GM19025 (cell line): ENCODE data around the gene MYBPC2.

Experiments
- ATAC-seq: cut with Tn5 transposase; IDR thresholded peaks from one replicate; pipeline ENCODE4 v1.9.1; 2021; ENCODE audit warnings: mild to moderate bottlenecking, low read depth, moderate library complexity; ENCODE audit not compliant: unreplicated experiment

MYBPC2 gene

DNA sequence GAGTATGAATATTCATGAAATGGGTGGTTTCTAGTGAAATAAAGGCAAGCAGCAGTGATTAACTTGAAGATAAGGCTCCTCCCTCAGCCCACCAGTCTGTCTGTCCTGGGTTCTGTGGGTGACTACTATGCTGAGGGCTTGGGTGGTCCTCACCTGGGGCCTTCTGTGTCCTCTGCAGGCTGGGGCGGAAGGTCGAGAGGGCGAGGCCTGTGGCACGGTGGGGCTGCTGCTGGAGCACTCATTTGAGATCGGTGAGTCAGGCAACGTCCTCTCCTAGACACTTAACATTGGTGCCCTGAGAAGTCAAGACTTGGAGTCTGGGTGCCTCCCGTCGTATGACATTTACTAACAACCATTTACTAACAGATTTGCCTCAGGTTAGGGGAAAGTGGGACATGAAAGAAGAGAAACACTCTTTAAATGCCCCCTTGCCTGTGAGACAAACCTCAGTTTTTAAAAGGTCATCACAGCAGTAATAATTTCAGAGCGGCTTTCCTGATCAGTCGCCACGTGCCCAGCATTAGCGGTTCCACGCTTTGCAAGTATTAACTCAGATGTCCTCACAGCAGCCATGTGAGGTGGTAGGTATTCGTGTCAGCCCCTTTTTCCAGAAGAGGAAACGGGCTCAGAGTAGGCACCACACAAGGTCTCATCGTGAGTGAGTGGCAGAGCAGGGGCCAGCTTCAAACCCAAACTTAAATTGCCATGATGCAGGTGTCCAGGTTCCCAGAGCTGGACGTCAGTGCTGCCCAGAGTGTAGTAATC, 45.2 kb downstream of the MYBPC2 start:
- no peak for ATAC-seq

DNA sequence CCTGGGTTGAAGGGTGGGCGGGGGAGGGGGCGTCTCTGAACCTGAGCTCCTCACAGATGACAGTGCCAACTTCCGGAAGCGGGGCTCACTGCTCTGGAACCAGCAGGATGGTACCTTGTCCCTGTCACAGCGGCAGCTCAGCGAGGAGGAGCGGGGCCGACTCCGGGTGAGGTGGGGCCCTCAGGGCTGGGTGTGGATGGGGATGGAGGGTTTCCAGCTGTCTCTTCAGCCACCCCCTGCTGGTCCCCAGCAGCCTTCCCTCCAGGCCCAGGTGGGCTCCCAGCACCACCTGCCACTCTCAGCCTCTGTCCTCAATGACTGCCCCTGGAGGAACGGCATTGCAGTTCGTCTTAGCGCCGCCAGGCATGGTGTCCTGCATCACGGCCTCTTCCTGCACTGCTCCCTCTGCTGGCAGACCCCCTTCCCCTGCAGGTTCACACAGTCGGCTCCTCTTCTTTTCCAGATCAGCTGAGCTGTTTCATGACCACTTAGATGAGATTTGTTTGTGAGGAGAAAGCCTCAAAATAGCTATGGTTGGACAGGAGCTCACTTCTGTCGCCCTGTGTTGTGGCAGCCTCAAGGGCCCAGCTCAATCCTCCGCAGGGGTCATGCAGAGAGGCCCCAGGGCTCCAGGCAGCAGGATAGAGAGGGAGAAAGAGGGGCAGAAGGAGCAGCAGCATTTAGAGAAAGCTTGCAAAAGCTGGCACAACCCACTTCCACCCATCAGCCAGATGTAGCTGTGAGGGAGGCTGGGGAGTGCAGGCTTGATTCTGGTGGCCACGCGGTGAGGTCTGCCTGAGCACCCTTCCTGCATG, 46.4 kb downstream of the MYBPC2 start:
- ATAC-seq = no peak

DNA sequence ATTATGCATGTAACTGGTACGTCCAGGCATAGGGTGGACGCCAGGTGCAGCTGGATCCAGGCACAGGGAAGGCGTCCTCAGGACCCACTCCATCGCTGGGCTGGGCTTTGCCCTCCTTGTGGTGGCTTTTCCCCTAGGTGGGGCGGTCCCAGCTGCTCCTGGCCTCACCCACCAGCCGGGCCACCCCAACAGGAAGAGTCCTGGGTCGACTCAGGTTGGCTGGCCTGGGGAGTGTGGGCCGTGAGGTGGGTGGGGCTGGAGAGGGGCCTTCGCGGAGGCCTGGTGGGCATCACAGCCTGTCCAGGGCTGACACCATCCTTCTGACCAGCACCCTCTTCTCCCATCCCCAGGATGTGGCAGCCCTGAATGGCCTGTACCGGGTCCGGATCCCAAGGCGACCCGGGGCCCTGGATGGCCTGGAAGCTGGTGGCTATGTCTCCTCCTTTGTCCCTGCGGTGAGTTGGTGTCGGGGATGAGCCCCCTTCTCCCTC, 47.1 kb downstream of the MYBPC2 start:
- no peak for ATAC-seq

GRCh38 chr19:50480281-50481111, 47.8 kb downstream of the MYBPC2 start:
- no peak for ATAC-seq

- no peak for ATAC-seq
Observed at GRCh38 chr19:50481351-50482149, 48.9 kb downstream of the MYBPC2 start.

DNA sequence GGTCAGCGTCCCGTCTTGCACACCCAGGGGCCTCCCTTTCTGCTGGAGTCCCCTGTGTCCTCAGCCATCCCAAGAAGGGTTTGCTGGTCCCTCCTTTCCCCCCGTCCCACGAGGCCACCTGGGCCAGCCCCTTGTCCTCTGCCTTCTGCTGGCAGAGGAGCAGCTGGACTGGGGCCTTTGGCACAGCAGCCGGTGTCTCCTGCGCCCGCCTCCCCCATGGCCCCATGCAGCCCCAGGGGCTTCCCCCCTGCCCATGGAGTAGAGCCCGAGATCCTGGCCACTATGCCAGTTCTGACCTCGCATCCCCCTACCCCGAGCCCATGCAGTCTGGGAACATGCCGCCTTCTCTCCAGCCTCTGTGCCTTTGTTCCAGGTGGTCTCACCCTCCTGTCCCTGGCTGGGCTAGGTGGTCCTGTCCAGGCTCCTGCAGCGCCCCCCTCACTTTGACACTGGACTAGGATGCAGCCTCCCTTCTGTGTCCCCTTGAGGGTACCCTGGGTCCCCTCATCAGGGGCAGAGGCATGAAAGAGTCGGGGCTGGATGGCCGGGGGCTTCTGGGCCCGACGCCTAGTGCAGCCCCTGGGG, 49.7 kb downstream of the MYBPC2 start:
- no peak for ATAC-seq

DNA sequence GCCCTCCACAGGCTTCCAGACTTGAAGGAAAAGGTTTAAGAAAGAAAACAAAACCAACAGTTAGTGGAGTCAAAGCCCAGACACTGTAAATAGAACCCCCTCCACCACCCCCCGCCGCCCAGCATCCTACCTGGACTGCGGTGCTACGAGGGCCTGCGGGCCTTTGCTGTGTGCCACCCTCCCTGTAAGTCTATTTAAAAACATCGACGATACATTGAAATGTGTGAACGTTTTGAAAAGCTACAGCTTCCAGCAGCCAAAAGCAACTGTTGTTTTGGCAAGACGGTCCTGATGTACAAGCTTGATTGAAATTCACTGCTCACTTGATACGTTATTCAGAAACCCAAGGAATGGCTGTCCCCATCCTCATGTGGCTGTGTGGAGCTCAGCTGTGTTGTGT, 50.2 kb downstream of the MYBPC2 start:
- no peak for ATAC-seq

- ATAC-seq = no peak
Observed at GRCh38 chr19:50485284-50485955, 52.7 kb downstream of the MYBPC2 start.

DNA sequence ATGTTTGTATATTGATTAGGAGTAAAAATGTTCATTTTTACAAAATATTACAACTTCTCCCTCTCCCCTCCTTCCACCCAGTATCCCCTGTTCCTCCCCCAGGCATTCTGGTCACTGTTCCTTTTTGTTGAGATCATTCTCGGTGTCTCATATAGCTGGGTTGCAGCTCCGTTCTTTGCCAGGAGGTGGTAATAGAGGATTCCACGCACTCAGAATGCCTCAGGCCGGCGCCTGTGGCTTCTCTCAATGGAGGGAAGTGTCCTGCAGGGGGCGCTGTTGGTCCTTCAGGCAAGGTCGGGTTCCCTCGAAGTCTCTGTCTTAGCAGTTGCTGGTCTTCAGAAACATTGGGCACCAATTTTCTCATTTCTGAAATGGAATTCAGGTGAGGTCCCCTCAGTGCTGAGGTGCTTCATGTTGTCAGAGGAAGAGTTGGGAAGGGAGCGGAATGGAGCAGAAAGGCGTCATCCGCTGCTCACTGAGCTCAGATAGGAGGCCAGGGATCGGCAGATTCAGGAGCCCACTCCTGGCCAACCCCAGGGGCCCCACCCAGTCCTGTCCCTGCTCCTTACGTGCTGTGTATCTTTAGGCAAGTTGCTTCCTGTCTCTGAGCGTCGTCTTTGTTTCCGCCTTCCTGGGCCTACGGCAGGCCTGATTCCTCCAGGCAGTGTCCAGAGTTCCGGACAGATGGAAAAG, 54.3 kb downstream of the MYBPC2 start:
- no peak for ATAC-seq

DNA sequence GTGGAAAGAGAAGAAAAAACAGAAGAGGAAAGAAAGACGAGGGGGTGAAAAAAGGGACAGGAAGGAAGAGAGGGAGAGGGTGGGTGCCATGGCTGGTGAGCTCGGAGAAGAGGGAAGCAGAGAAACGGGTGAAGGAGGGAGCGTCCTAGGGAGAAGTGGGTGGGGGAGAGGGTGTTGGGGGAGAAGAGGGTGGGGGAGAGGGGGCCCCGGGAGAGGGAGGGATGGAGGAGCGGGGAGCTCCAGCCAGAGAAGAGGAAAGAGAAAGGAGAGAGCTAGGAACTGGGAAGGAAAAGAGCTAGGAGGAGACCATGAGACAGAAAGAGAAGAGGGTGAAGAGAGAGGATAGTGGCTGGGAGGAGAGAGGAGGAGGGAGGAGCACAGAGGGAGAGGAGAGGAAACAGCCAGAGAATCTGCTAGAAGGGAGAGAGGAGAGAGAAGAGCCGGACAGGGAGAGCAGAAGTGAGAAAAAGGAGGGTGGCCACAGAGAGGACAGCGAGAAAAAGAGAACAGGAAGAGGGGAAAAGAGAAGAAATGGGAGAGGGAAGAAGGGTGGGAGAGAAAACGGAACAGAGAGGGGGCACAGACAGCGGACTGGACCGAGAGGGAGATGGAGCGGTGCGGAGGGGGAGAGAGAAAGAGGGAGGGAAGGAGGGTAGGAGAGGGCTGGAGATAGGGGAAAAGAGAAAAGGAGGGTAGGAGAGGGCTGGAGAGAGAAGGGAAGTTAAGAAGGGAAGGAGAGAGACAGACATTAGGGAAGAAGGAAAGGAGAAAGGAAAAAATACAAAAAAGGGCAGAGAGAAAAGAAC, 55.9 kb downstream of the MYBPC2 start:
- no peak for ATAC-seq

- ATAC-seq = no peak
Observed at GRCh38 chr19:50489461-50490011, 56.8 kb downstream of the MYBPC2 start.

GRCh38 chr19:50490411-50490811, 57.7 kb downstream of the MYBPC2 start:
- no peak for ATAC-seq

DNA sequence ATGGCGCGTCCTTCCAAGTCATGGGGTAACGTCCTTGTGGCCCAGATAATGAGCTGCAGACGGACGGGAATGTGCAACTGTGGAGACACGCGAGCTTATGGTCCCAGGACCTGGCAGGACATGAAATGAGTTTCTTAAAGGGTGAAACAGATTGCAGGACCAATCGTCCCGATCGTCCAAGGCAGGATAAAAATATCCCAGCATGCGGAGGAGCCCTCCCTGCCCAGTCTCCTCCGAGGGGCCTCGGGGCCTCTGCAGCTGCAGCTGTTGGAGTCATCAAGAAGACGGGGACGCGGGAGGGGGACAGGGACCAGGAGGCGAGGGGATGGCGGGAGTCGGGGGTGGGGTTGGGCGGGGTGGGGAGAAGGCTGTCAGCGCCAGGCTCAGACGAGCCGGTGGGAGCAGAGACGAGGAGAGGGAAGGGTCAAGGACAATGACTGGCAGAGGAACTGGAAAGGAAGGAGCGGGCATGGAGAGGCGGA, 58.3 kb downstream of the MYBPC2 start:
- ATAC-seq = no peak

DNA sequence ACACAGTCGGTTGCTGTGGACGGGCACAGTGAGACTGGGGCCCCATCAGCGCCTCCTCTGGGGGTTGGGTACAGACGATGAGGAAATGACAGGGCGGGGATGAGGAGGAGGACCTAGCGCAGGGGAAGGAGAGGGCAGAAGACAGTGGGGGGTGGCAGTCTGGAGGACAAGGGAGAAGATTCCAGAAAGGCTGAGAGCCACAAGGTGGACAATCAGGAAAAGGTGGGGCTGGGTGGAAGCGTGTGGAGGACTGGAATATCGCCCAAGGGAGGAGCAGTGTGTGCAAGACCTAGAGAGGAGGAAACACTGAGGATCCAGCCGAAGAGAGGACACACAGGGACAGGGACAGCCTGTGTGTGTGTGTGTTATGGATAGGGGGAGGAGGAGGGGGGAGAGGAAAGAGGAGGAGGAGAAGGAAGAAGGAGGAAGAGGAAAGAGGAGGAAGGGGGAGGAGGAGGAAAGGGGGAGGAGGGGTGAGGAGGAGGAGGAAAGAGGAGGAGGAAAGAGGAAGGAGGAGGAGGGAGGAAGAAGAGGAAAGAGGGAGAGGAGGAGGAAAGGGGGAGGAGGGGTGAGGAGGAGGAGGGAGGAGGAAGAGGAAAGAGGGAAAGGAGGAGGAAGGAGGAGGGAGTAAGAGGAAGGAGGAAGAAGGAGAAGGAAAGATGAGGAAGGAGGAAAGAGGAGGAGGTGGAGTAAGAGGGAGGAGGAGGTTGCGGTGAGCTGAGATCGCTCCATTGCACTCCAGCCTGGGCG, 59.8 kb downstream of the MYBPC2 start:
- ATAC-seq = no peak

DNA sequence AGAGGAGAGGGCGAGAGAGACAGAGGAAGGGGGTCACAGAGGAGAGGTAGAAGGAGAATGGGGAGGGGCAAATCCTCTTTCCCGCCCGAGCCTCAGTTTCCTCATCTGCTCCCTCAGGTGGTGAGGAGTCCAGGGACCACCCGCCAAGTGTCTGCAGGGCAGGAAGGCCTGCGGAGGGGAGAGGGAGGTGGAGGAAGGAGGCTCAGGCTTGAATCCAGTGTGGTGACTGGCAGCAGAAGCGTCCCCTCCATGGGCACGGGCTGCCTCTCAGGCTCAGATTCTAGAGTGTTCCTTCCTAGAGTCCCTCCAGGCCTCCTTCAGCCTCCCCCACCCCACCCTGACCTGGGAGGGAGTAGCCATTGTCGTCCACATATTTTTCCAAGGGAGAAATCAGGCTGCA, 60.5 kb downstream of the MYBPC2 start:
- ATAC-seq = no peak

- no peak for ATAC-seq
Observed at GRCh38 chr19:50494186-50495019, 61.7 kb downstream of the MYBPC2 start.
